T-helper 17 cell (primary cell): ENCODE measurements around the gene FAM135A. TPM values are rescaled to one million over a fixed set of nuclear protein-coding genes. Genes with fewer than 3 reads are reported as not detected.

Experiments
- ATAC-seq: fragments of 150-1000 bp; cut with Tn5 transposase; 2 replicates; pipeline ENCODE4 v1.10.0; 2021; ENCODE audit warnings: mild to moderate bottlenecking, moderate library complexity
- DNase-seq, 3 donors: peaks; one replicate each; pipeline versions ENCODE4 v3.0.0 to v3.0.0-alpha.2; 2020 to 2021
- H3K9me3 ChIP-seq: one replicate; pipeline ENCODE4 v1.7.0; 2013; ENCODE audit warnings: low read length, mild to moderate bottlenecking; ENCODE audit not compliant: control insufficient read depth, poor library complexity, severe bottlenecking
- H3K27ac Mint-ChIP-seq: one replicate; pipeline ENCODE4 v1.8.0; 2022; ENCODE audit warnings: mild to moderate bottlenecking, moderate library complexity, mixed read lengths
- H3K27me3 Mint-ChIP-seq: one replicate; pipeline ENCODE4 v1.8.0; 2022; ENCODE audit warnings: mixed read lengths
- H3K36me3 Mint-ChIP-seq: one replicate; pipeline ENCODE4 v1.8.0; 2022; ENCODE audit warnings: low read depth, mixed read lengths
- H3K4me1 Mint-ChIP-seq: one replicate; pipeline ENCODE4 v1.8.0; 2022; ENCODE audit warnings: mild to moderate bottlenecking, mixed read lengths
- H3K4me3 Mint-ChIP-seq: one replicate; pipeline ENCODE4 v1.8.0; 2022; ENCODE audit warnings: mild to moderate bottlenecking, moderate library complexity, mixed read lengths
- total RNA-seq, 4 donors: library from RNA in 2 of 4; stranded (reverse) in 2 of 4; gene quantifications; one replicate each; pipeline ENCODE4 v1.2.3 and lab custom pipeline; 2022 to 2026

Gene FAM135A
- total RNA-seq, 2 donors from 2014 or later, result 5.8 to 8.1 TPM

GRCh38 chr6:70506321-70506720, 93.0 kb downstream of the FAM135A start:
- Mint-ChIP-seq H3K27ac (no peak overlapping the region), H3K36me3 (no peaks in the 10 kb centered on the region), H3K27me3 (no peaks in the 10 kb centered on the region), H3K4me1 (no peaks in the 10 kb centered on the region), H3K4me3 (no peak overlapping the region)
- H3K9me3 ChIP-seq, result no peaks in the 10 kb centered on the region
- DNase-seq (no peak), ATAC-seq (no peak)

GRCh38 chr6:70507161-70507560, 93.9 kb downstream of the FAM135A start:
- Mint-ChIP-seq H3K27ac (no peak overlapping the region), H3K4me1 (no peaks in the 10 kb centered on the region), H3K36me3 (no peaks in the 10 kb centered on the region), H3K27me3 (no peaks in the 10 kb centered on the region), H3K4me3 (no peak overlapping the region)
- no peak for ATAC-seq
- no peak for DNase-seq
- no peaks in the 10 kb centered on the region for H3K9me3 ChIP-seq

GRCh38 chr6:70508953-70509352, 95.6 kb downstream of the FAM135A start:
- DNase-seq, result no peak
- H3K27ac Mint-ChIP-seq, result no peak overlapping the region
- no peak overlapping the region for H3K4me3 Mint-ChIP-seq
- H3K9me3 ChIP-seq, result no peaks in the 10 kb centered on the region
- no peaks in the 10 kb centered on the region for H3K27me3 Mint-ChIP-seq
- no peaks in the 10 kb centered on the region for H3K4me1 Mint-ChIP-seq
- ATAC-seq, result no peak
- H3K36me3 Mint-ChIP-seq, result no peaks in the 10 kb centered on the region

GRCh38 chr6:70510600-70510999, 97.3 kb downstream of the FAM135A start:
- DNase-seq, result no peak
- no peaks in the 10 kb centered on the region for H3K27me3 Mint-ChIP-seq
- no peaks in the 10 kb centered on the region for H3K9me3 ChIP-seq
- H3K4me1 Mint-ChIP-seq, result no peaks in the 10 kb centered on the region
- ATAC-seq, result no peak
- H3K4me3 Mint-ChIP-seq, result no peak overlapping the region
- H3K36me3 Mint-ChIP-seq, result no peaks in the 10 kb centered on the region
- H3K27ac Mint-ChIP-seq, result no peak overlapping the region

GRCh38 chr6:70518723-70519122, 105.4 kb downstream of the FAM135A start:
- DNase-seq, result no peak
- no peaks in the 10 kb centered on the region for H3K9me3 ChIP-seq
- ATAC-seq, result no peak
- Mint-ChIP-seq H3K4me3 (no peak overlapping the region), H3K27me3 (no peaks in the 10 kb centered on the region), H3K4me1 (peaks cover 6% of the 10 kb centered on the region), H3K36me3 (no peaks in the 10 kb centered on the region), H3K27ac (no peak overlapping the region)

- H3K36me3 Mint-ChIP-seq, result peaks cover 2% of the 10 kb centered on the region
- H3K4me3 Mint-ChIP-seq, result no peak overlapping the region
- H3K4me1 Mint-ChIP-seq, result peaks cover 6% of the 10 kb centered on the region
- DNase-seq (no peak), ATAC-seq (no peak)
- no peak overlapping the region for H3K27ac Mint-ChIP-seq
- H3K9me3 ChIP-seq, result no peaks in the 10 kb centered on the region
- no peaks in the 10 kb centered on the region for H3K27me3 Mint-ChIP-seq
These were observed 107.3 kb downstream of the FAM135A start for GRCh38 chr6:70520575-70520974.

GRCh38 chr6:70524721-70525286, 111.5 kb downstream of the FAM135A start:
- no peak overlapping the region for H3K27ac Mint-ChIP-seq
- no peaks in the 10 kb centered on the region for H3K27me3 Mint-ChIP-seq
- DNase-seq (no peak), ATAC-seq (no peak)
- H3K4me3 Mint-ChIP-seq, result no peak overlapping the region
- no peaks in the 10 kb centered on the region for H3K4me1 Mint-ChIP-seq
- H3K9me3 ChIP-seq, result no peaks in the 10 kb centered on the region
- H3K36me3 Mint-ChIP-seq, result peaks cover 2% of the 10 kb centered on the region

- no peaks in the 10 kb centered on the region for H3K9me3 ChIP-seq
- ATAC-seq, result no peak
- Mint-ChIP-seq H3K27me3 (no peaks in the 10 kb centered on the region), H3K27ac (no peak overlapping the region), H3K4me1 (no peaks in the 10 kb centered on the region), H3K4me3 (no peak overlapping the region), H3K36me3 (peaks cover 2% of the 10 kb centered on the region)
- no peak for DNase-seq
These were observed 113.9 kb downstream of the FAM135A start for GRCh38 chr6:70527071-70527737.

- no peak for ATAC-seq
- DNase-seq, result no peak
- H3K27me3 Mint-ChIP-seq, result no peaks in the 10 kb centered on the region
- H3K36me3 Mint-ChIP-seq, result peaks cover 2% of the 10 kb centered on the region
- H3K4me1 Mint-ChIP-seq, result no peaks in the 10 kb centered on the region
- H3K4me3 Mint-ChIP-seq, result no peak overlapping the region
- H3K9me3 ChIP-seq, result no peaks in the 10 kb centered on the region
- H3K27ac Mint-ChIP-seq, result no peak overlapping the region
These were observed 116.7 kb downstream of the FAM135A start for GRCh38 chr6:70530023-70530422.

- no peaks in the 10 kb centered on the region for H3K4me1 Mint-ChIP-seq
- no peak for DNase-seq
- H3K36me3 Mint-ChIP-seq, result peaks cover 2% of the 10 kb centered on the region
- no peak overlapping the region for H3K4me3 Mint-ChIP-seq
- H3K27ac Mint-ChIP-seq, result no peak overlapping the region
- ATAC-seq, result no peak
- no peaks in the 10 kb centered on the region for H3K27me3 Mint-ChIP-seq
- no peaks in the 10 kb centered on the region for H3K9me3 ChIP-seq
These were observed 117.8 kb downstream of the FAM135A start for GRCh38 chr6:70531133-70531532.

- Mint-ChIP-seq H3K4me1 (peaks cover 2% of the 10 kb centered on the region), H3K27ac (no peak overlapping the region), H3K36me3 (peaks cover 7% of the 10 kb centered on the region), H3K27me3 (no peaks in the 10 kb centered on the region), H3K4me3 (no peak overlapping the region)
- no peaks in the 10 kb centered on the region for H3K9me3 ChIP-seq
- ATAC-seq, result no peak
- DNase-seq, result no peak
These were observed 124.0 kb downstream of the FAM135A start for GRCh38 chr6:70537266-70537665.

- no peak for ATAC-seq
- DNase-seq, result no peak
- Mint-ChIP-seq H3K4me1 (peaks cover 2% of the 10 kb centered on the region), H3K27me3 (no peaks in the 10 kb centered on the region), H3K27ac (no peak overlapping the region), H3K36me3 (peaks cover 5% of the 10 kb centered on the region), H3K4me3 (no peak overlapping the region)
- H3K9me3 ChIP-seq, result no peaks in the 10 kb centered on the region
These were observed 125.1 kb downstream of the FAM135A start for GRCh38 chr6:70538376-70538775.

GRCh38 chr6:70547313-70547712, 134.0 kb downstream of the FAM135A start:
- Mint-ChIP-seq H3K4me3 (no peak overlapping the region), H3K27ac (no peak overlapping the region), H3K36me3 (no peaks in the 10 kb centered on the region), H3K4me1 (peaks cover 2% of the 10 kb centered on the region), H3K27me3 (no peaks in the 10 kb centered on the region)
- no peak for DNase-seq
- ATAC-seq, result peak; percentile 41
- H3K9me3 ChIP-seq, result no peaks in the 10 kb centered on the region

GRCh38 chr6:70547905-70548304, 134.6 kb downstream of the FAM135A start:
- H3K4me3 Mint-ChIP-seq, result no peak overlapping the region
- no peaks in the 10 kb centered on the region for H3K36me3 Mint-ChIP-seq
- no peak for DNase-seq
- H3K9me3 ChIP-seq, result no peaks in the 10 kb centered on the region
- no peaks in the 10 kb centered on the region for H3K27me3 Mint-ChIP-seq
- peaks cover 2% of the 10 kb centered on the region for H3K4me1 Mint-ChIP-seq
- ATAC-seq, result no peak
- H3K27ac Mint-ChIP-seq, result no peak overlapping the region
